SK-N-SH (cell line): ENCODE measurements around the gene TWSG1. TPM values are rescaled to one million over a fixed set of nuclear protein-coding genes. Genes with fewer than 3 reads are reported as not detected.
"Not testable (repeated sequence)": the region's sequence is repeated elsewhere in the genome, so short reads cannot be mapped to it uniquely, and the experiment has no call there.

Source experiments
- CTCF ChIA-PET: fragments of 300-600, 350-600 bp; formaldehyde crosslinking; extraction: SDS; loops from one replicate; lab custom pipeline; 2021; lab: Yijun Ruan, JAX
- POLR2A ChIA-PET: fragments of 350-600 bp; sonication (Branson Sonifier 250); formaldehyde crosslinking; extraction: SDS; loops from one replicate; lab custom pipeline; 2020; ENCODE audit warnings: antibody characterized with exemption, inconsistent platforms; lab: Yijun Ruan, JAX
- DNase-seq: peaks from one replicate; pipeline ENCODE4 v3.0.0; 2012
- H2AFZ ChIP-seq: fragments of 200-600 bp; sonication (generic); 2 replicates; pipeline ENCODE4 v1.8.1; 2016; ENCODE audit warnings: antibody characterized with exemption, mild to moderate bottlenecking, low read depth
- H3F3A ChIP-seq: fragments of 200-600 bp; sonication (generic); replicated peaks from 2 replicates; pipeline ENCODE3; 2016; ENCODE audit warnings: antibody characterized with exemption, mild to moderate bottlenecking; ENCODE audit not compliant: insufficient read depth
- H3K27ac ChIP-seq, 2 experiments: fragments of 200-500 bp in 1 of 2; fragments of 200-600 bp in 1 of 2; sonication (Bioruptor generic) in 1 of 2; sonication (generic), shearing (Covaris generic) in 1 of 2; 2 replicates each; pipeline versions ENCODE4 v1.5.1 to v1.6.1; 2014 to 2016; ENCODE audit warnings: low read depth in 2 of 2, inconsistent platforms in 1 of 2, low read length in 1 of 2, mild to moderate bottlenecking in 1 of 2, mixed read lengths in 1 of 2
- H3K27me3 ChIP-seq: fragments of 200-600 bp; sonication (generic), shearing (Covaris generic); 2 replicates; pipeline ENCODE4 v1.6.1; 2016; ENCODE audit warnings: mixed run types; ENCODE audit not compliant: insufficient read depth
- H3K36me3 ChIP-seq, 2 experiments: fragments of 200-500 bp in 1 of 2; fragments of 200-600 bp in 1 of 2; sonication (Bioruptor generic) in 1 of 2; sonication (generic) in 1 of 2; replicated peaks in 1 of 2; 2 replicates each; pipeline versions ENCODE3 to v1.5.1; 2014 to 2016; ENCODE audit warnings: low read length in 1 of 2, mild to moderate bottlenecking in 1 of 2; ENCODE audit not compliant: insufficient read depth in 2 of 2, control insufficient read depth in 1 of 2
- H3K4me1 ChIP-seq, 2 experiments: fragments of 200-500 bp in 1 of 2; fragments of 200-600 bp in 1 of 2; sonication (Bioruptor generic) in 1 of 2; sonication (generic), shearing (Covaris generic) in 1 of 2; 2 replicates each; pipeline versions ENCODE4 v1.5.1 to v1.6.1; 2014 to 2016; ENCODE audit warnings: low read depth in 1 of 2, low read length in 1 of 2, mixed run types in 1 of 2; ENCODE audit not compliant: insufficient read depth in 2 of 2, control insufficient read depth in 1 of 2
- H3K4me2 ChIP-seq: fragments of 200-600 bp; sonication (generic), shearing (Covaris generic); 2 replicates; pipeline ENCODE4 v1.6.1; 2017; ENCODE audit warnings: mixed run types
- H3K4me3 ChIP-seq, 2 experiments: fragments of 200-500 bp in 1 of 2; fragments of 200-600 bp in 1 of 2; sonication (Bioruptor generic) in 1 of 2; sonication (generic), shearing (Covaris generic) in 1 of 2; 2 replicates each; pipeline versions ENCODE4 v1.5.1 to v1.8.1; 2014 to 2016; ENCODE audit warnings: low read depth in 2 of 2, inconsistent platforms in 1 of 2, low read length in 1 of 2, mild to moderate bottlenecking in 1 of 2, mixed read lengths in 1 of 2, moderate library complexity in 1 of 2
- H3K79me2 ChIP-seq: fragments of 200-600 bp; sonication (generic); 2 replicates; pipeline ENCODE4 v1.8.1; 2017; ENCODE audit warnings: mild to moderate bottlenecking; ENCODE audit not compliant: insufficient read depth
- H3K9ac ChIP-seq: fragments of 200-600 bp; sonication (generic); 2 replicates; pipeline ENCODE4 v1.6.1; 2017; ENCODE audit warnings: mixed run types
- H3K9me2 ChIP-seq: fragments of 200-600 bp; sonication (generic); 2 replicates; pipeline ENCODE4 v1.6.1; 2017; ENCODE audit warnings: mixed run types
- H3K9me3 ChIP-seq: fragments of 200-600 bp; sonication (generic); 2 replicates; pipeline ENCODE4 v1.6.1; 2017; ENCODE audit warnings: mixed run types, mild to moderate bottlenecking, moderate library complexity
- H4K20me1 ChIP-seq: fragments of 200-600 bp; sonication (generic); 2 replicates; pipeline ENCODE4 v1.6.1; 2017; ENCODE audit warnings: mild to moderate bottlenecking, mixed run types; ENCODE audit not compliant: insufficient read depth
- EZH2phosphoT487 ChIP-seq: fragments of 200-600 bp; sonication (generic); IDR thresholded peaks from 2 replicates; pipeline ENCODE4 v1.6.1; 2017; ENCODE audit warnings: low read depth, mixed run types, mild to moderate bottlenecking, antibody characterized with exemption, moderate library complexity, borderline replicate concordance
- FOXJ3 ChIP-seq: sonication (generic); formaldehyde crosslinking; IDR thresholded peaks from 2 replicates; pipeline ENCODE4 v1.5.1; 2020; ENCODE audit warnings: mild to moderate bottlenecking, missing genetic modification reagents
- GABPA ChIP-seq: IDR thresholded peaks from 2 replicates; pipeline ENCODE4 v1.4.0; 2012; ENCODE audit warnings: low read depth, mild to moderate bottlenecking
- JUND ChIP-seq: IDR thresholded peaks from 2 replicates; pipeline ENCODE4 v1.4.0; 2012
- MAX ChIP-seq: IDR thresholded peaks from 2 replicates; pipeline ENCODE4 v1.4.0; 2012; ENCODE audit warnings: low read depth
- NFIC ChIP-seq: IDR thresholded peaks from 2 replicates; pipeline ENCODE4 v1.4.0; 2012; ENCODE audit warnings: borderline replicate concordance
- NRF1 ChIP-seq: IDR thresholded peaks from 2 replicates; pipeline ENCODE4 v1.6.1; 2012; ENCODE audit warnings: low read depth, mild to moderate bottlenecking, low read length
- POLR2AphosphoS5 ChIP-seq: IDR thresholded peaks from 2 replicates; pipeline ENCODE4 v1.6.1; 2012; ENCODE audit warnings: low read depth, low read length
- RCOR1 ChIP-seq: fragments of 150-350 bp; IDR thresholded peaks from 2 replicates; pipeline ENCODE4 v1.6.1; 2017; ENCODE audit warnings: antibody characterized with exemption, low read length
- RFX5 ChIP-seq: IDR thresholded peaks from 2 replicates; pipeline ENCODE4 v1.6.1; 2012; ENCODE audit warnings: mild to moderate bottlenecking, improper control_type of control experiment, low read length
- SIN3A ChIP-seq: IDR thresholded peaks from 2 replicates; pipeline ENCODE4 v1.6.1; 2012; ENCODE audit warnings: low read depth, mild to moderate bottlenecking, low read length, moderate library complexity, borderline replicate concordance
- SMC3 ChIP-seq: IDR thresholded peaks from 2 replicates; pipeline ENCODE4 v1.6.1; 2012; ENCODE audit warnings: low read depth, low read length, improper control_type of control experiment
- TEAD4 ChIP-seq: IDR thresholded peaks from 2 replicates; pipeline ENCODE4 v1.4.0; 2012; ENCODE audit warnings: mild to moderate bottlenecking, borderline replicate concordance; ENCODE audit not compliant: insufficient read depth
- USF1 ChIP-seq: IDR thresholded peaks from 2 replicates; pipeline ENCODE4 v1.4.0; 2012; ENCODE audit warnings: low read depth, borderline replicate concordance
- YY1 ChIP-seq: IDR thresholded peaks from 2 replicates; pipeline ENCODE4 v1.4.0; 2012; ENCODE audit warnings: low read depth, mild to moderate bottlenecking
- WGBS: methylation state at CpG from one replicate; pipeline ENCODE4 v1.1.6; 2017; ENCODE audit warnings: low lambda C conversion rate; 5-methylcytosine and 5-hydroxymethylcytosine counted together
- polyA plus RNA-seq, 3 experiments: library from polyadenylated mRNA; depleted of rRNA; stranded (reverse); fragments of >200 nt; gene quantifications; 2 replicates each; pipeline ENCODE4 v1.2.3, GENCODE V29; 2012
- TF ChIP-seq, protein P1 (sequence below): IDR thresholded peaks from 2 replicates; pipeline ENCODE4 v1.4.0; 2012; ENCODE audit warnings: low read depth, borderline replicate concordance
- TF ChIP-seq, protein P2 (sequence below): fragments of 150-350 bp; IDR thresholded peaks from 2 replicates; pipeline ENCODE4 v1.6.1; 2016; ENCODE audit warnings: mild to moderate bottlenecking, low read depth, low read length
- TF ChIP-seq, protein P3 (sequence below): fragments of 150-350 bp; IDR thresholded peaks from 2 replicates; pipeline ENCODE4 v1.6.1; 2017; ENCODE audit warnings: antibody characterized with exemption, low read length, low read depth, borderline replicate concordance

TWSG1 gene
- polyA plus RNA-seq, 1 of the 3 experiments (the other 2 are of a cell fraction) = 44.0 TPM

DNA sequence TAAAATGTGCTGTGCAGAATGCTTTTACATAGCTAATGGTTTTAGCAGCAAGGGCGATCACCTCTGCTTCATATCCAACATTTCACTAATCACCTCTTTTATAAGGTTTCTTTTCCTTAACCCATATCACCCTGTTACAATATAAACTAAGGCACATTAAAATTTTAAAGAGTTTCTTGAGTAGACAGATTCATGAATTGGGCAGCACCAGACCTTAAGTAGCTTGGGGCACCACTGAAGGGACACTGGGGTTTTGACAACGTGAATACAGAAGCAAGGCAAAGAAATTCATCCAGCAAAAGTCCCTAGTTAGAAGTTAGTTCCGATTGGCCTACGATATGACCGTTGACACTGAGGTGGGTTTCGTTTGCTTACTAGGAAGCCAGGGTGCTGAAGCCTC, 96.7 kb downstream of the TWSG1 start:
- H3K4me1 ChIP-seq = no peaks in the 10 kb centered on the region
- H3K9me3 ChIP-seq = no peaks in the 10 kb centered on the region
- CTCF ChIA-PET = no interaction called here
- H4K20me1 ChIP-seq = no peaks in the 10 kb centered on the region
- H3K9ac ChIP-seq = no peak overlapping the region
- H3K27ac ChIP-seq = no peak overlapping the region
- no peaks in the 10 kb centered on the region for H3K79me2 ChIP-seq
- 81% methylated on average over 6 of the region's 6 CpGs for WGBS
- H2AFZ ChIP-seq = no peak overlapping the region
- TF ChIP-seq TEAD4 (no peak), POLR2AphosphoS5 (no peak), MAX (no peak), JUND (no peak), FOXJ3 (CRISPR knock-in tag) (no peak), USF1 (no peak), YY1 (no peak), NFIC (no peak), EZH2phosphoT487 (no peak), SIN3A (no peak), RFX5 (no peak), SMC3 (no peak), GABPA (no peak), NRF1 (no peak), RCOR1 (no peak)
- TF ChIP-seq, protein P1, sequence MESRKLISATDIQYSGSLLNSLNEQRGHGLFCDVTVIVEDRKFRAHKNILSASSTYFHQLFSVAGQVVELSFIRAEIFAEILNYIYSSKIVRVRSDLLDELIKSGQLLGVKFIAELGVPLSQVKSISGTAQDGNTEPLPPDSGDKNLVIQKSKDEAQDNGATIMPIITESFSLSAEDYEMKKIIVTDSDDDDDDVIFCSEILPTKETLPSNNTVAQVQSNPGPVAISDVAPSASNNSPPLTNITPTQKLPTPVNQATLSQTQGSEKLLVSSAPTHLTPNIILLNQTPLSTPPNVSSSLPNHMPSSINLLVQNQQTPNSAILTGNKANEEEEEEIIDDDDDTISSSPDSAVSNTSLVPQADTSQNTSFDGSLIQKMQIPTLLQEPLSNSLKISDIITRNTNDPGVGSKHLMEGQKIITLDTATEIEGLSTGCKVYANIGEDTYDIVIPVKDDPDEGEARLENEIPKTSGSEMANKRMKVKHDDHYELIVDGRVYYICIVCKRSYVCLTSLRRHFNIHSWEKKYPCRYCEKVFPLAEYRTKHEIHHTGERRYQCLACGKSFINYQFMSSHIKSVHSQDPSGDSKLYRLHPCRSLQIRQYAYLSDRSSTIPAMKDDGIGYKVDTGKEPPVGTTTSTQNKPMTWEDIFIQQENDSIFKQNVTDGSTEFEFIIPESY = no peak
- TF ChIP-seq, protein P2, sequence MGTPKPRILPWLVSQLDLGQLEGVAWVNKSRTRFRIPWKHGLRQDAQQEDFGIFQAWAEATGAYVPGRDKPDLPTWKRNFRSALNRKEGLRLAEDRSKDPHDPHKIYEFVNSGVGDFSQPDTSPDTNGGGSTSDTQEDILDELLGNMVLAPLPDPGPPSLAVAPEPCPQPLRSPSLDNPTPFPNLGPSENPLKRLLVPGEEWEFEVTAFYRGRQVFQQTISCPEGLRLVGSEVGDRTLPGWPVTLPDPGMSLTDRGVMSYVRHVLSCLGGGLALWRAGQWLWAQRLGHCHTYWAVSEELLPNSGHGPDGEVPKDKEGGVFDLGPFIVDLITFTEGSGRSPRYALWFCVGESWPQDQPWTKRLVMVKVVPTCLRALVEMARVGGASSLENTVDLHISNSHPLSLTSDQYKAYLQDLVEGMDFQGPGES = no peak
- TF ChIP-seq, protein P3, sequence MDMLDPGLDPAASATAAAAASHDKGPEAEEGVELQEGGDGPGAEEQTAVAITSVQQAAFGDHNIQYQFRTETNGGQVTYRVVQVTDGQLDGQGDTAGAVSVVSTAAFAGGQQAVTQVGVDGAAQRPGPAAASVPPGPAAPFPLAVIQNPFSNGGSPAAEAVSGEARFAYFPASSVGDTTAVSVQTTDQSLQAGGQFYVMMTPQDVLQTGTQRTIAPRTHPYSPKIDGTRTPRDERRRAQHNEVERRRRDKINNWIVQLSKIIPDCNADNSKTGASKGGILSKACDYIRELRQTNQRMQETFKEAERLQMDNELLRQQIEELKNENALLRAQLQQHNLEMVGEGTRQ = no peak
- TF ChIP-seq, all 33 proteins: peak for 0
- Histone ChIP-seq H3K27me3 (no peaks in the 10 kb centered on the region), H3K4me3 (no peak overlapping the region), H3K36me3 (no peaks in the 10 kb centered on the region), H3F3A (no peaks in the 10 kb centered on the region), H3K4me2 (no peak overlapping the region), H3K9me2 (no peaks in the 10 kb centered on the region)
- POLR2A ChIA-PET = no interaction called here
- DNase-seq = no peak

- H3K36me3 ChIP-seq, H3K79me2 ChIP-seq, H3K4me2 ChIP-seq, DNase-seq, POLR2A ChIA-PET, H3F3A ChIP-seq, H3K4me3 ChIP-seq, H3K9ac ChIP-seq, H4K20me1 ChIP-seq, H2AFZ ChIP-seq, H3K9me3 ChIP-seq, CTCF ChIA-PET, H3K27me3 ChIP-seq, H3K27ac ChIP-seq, H3K4me1 ChIP-seq, H3K9me2 ChIP-seq: not testable (repeated sequence)
- WGBS = 84% methylated on average over 10 of the region's 10 CpGs
Measured at GRCh38 chr18:9433122-9433521, 98.5 kb downstream of the TWSG1 start.
